Gastroesophageal sphincter (tissue), 4 donors: ENCODE data around the gene DNAH11. TPM values are rescaled to one million over a fixed set of nuclear protein-coding genes. Genes with fewer than 3 reads are reported as not detected.

ENCODE experiments used
- ATAC-seq: fragments of 150-250 bp; one replicate; pipeline ENCODE4 v1.9.1; 2016; ENCODE audit warnings: mild to moderate bottlenecking, moderate library complexity
- H3K27ac ChIP-seq, 4 donors: fragments of 200-600 bp; sonication (generic) in 3 of 4; 1 replicate in 3 of 4; 2 replicates in 1 of 4; pipeline ENCODE4 v1.5.1; 2016 to 2019
- H3K27me3 ChIP-seq: fragments of 200-600 bp; sonication (generic); one replicate; pipeline ENCODE4 v1.5.1; 2019
- H3K36me3 ChIP-seq, 2 donors: fragments of 200-600 bp; sonication (generic); one replicate each; pipeline ENCODE4 v1.5.1; 2019; ENCODE audit warnings: control low read depth in 1 of 2
- H3K4me1 ChIP-seq, 3 donors: fragments of 200-600 bp; sonication (generic); 1 replicate in 2 of 3; 2 replicates in 1 of 3; pipeline ENCODE4 v1.5.1; 2016 to 2019; ENCODE audit warnings: control low read depth in 2 of 3
- H3K4me3 ChIP-seq, 2 donors: fragments of 200-600 bp; sonication (generic); one replicate each; pipeline ENCODE4 v1.5.1; 2019; ENCODE audit warnings: mild to moderate bottlenecking in 1 of 2, moderate library complexity in 1 of 2
- H3K9me3 ChIP-seq, 3 donors: fragments of 200-600 bp; sonication (generic); one replicate each; pipeline ENCODE4 v1.5.1; 2017 to 2019; ENCODE audit warnings: control low read depth in 2 of 3
- EP300 ChIP-seq: sonication (generic); formaldehyde crosslinking; IDR thresholded peaks from one replicate; pipeline ENCODE4 v1.6.1; 2017; ENCODE audit warnings: antibody characterized with exemption, mild to moderate bottlenecking
- POLR2A ChIP-seq, 2 donors: fragments of 450-650 bp; IDR thresholded peaks; one replicate each; pipeline ENCODE4 v1.6.1; 2017; ENCODE audit warnings: antibody characterized with exemption in 2 of 2, mild to moderate bottlenecking in 2 of 2, moderate library complexity in 1 of 2
- POLR2AphosphoS5 ChIP-seq: sonication (generic); formaldehyde crosslinking; IDR thresholded peaks from one replicate; pipeline ENCODE4 v1.6.1; 2017; ENCODE audit warnings: antibody characterized with exemption
- WGBS, 2 donors: methylation state at CpG; one replicate each; pipeline ENCODE4 v1.1.5; 2018; ENCODE audit warnings: low coverage in 1 of 2; 5-methylcytosine and 5-hydroxymethylcytosine counted together
- total RNA-seq, 4 donors: library from RNA; depleted of rRNA; stranded (reverse); fragments of >200 nt; gene quantifications; one replicate each; pipeline ENCODE4 v1.1.0, GENCODE V29; 2016
- TF ChIP-seq, protein P1 (sequence below), 4 experiments: fragments of 200-600 bp in 2 of 4; fragments of 450-650 bp in 2 of 4; sonication (generic) in 1 of 4; IDR thresholded peaks; one replicate each; pipeline ENCODE4 v1.5.1; 2017 to 2019; ENCODE audit warnings: antibody characterized with exemption in 4 of 4, mild to moderate bottlenecking in 2 of 4, moderate library complexity in 2 of 4

The DNAH11 gene
- total RNA-seq, 4 donors from 2014 or later = 6.9 to 31.8 (median 10.4) TPM

DNA sequence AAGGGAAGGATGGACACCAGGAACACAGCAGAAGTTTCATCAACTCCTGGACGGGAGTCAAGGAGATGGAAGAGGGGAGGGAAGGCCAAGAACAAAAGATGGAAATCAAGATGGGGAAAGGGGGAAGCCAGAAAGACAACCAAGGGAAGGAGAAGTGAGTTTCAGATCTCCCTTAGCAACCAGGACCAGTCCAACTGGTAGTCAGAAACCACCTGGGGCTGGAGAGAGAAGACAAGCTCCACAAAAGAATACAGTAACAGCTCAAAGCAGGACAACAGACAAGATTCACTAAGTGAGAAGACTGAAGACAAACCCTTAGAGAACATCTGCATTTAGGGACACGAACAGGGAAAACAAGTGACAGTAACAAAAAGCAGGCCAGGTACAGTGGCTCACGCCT, 372.3 kb downstream of the DNAH11 start:
- Histone ChIP-seq H3K9me3 (peaks cover 0 to 1% (median 0%) of the 10 kb centered on the region in 3 donors), H3K4me1 (peaks cover 5 to 26% (median 6%) of the 10 kb centered on the region in 3 donors), H3K27me3 (no peaks in the 10 kb centered on the region), H3K4me3 (no peak overlapping the region), H3K27ac (no peak overlapping the region), H3K36me3 (peaks cover 0 to 24% of the 10 kb centered on the region in 2 donors)
- TF ChIP-seq POLR2A (IDR thresholded peaks at IDR 0.05) (no peak), EP300 (no peak), POLR2AphosphoS5 (no peak)
- TF ChIP-seq, protein P1, sequence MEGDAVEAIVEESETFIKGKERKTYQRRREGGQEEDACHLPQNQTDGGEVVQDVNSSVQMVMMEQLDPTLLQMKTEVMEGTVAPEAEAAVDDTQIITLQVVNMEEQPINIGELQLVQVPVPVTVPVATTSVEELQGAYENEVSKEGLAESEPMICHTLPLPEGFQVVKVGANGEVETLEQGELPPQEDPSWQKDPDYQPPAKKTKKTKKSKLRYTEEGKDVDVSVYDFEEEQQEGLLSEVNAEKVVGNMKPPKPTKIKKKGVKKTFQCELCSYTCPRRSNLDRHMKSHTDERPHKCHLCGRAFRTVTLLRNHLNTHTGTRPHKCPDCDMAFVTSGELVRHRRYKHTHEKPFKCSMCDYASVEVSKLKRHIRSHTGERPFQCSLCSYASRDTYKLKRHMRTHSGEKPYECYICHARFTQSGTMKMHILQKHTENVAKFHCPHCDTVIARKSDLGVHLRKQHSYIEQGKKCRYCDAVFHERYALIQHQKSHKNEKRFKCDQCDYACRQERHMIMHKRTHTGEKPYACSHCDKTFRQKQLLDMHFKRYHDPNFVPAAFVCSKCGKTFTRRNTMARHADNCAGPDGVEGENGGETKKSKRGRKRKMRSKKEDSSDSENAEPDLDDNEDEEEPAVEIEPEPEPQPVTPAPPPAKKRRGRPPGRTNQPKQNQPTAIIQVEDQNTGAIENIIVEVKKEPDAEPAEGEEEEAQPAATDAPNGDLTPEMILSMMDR (IDR thresholded peaks at IDR 0.05) = no peak
- no peak for ATAC-seq
- 73 to 100% methylated on average over 2 to 3 of the region's 3 CpGs for WGBS, 2 donors

DNA sequence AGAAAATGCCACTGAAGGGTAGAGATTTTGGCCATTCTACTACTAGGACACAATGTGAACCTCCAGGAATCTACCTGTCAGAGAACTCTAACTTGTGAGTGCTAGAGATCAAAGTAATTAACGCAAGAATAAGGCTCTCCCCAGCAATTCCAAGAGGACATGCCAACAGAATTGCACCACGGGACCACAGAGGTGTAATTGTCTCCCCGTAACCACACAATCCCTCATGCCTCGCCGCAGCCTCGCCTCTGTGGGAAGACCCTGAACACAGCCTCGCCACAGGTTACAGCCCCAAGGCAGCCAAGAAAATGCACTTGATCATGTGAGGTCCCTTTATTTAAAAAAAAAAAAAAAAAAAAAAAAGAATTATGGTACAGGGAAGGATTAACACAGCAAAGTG, 373.3 kb downstream of the DNAH11 start:
- peaks cover 5 to 20% (median 6%) of the 10 kb centered on the region in 3 donors for H3K4me1 ChIP-seq

DNA sequence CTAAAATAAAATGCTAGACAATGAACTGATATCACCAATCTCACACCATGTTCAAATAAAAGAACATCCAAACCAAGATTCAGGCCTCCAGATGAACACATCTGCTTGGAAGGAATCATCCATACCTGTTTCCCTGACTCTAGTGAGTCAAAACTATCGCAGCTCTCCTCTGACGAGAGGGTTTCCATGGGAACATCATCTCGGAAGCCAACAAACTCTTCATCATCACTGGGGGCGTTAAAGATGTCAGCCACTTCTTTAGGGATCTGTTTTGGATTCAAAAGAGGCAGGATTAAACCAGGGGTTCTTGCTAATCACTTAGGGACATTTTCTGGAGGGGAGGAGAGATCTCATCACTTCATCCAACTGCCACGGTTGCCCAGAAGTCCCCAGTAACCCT, 373.8 kb downstream of the DNAH11 start:
- H3K27ac ChIP-seq = no peak overlapping the region
- no peak overlapping the region for H3K4me3 ChIP-seq
- WGBS, 2 donors = 18 to 65% methylated on average over 3 to 5 of the region's 5 CpGs
- H3K9me3 ChIP-seq = peaks cover 0 to 1% (median 0%) of the 10 kb centered on the region in 3 donors
- H3K27me3 ChIP-seq = no peaks in the 10 kb centered on the region
- no peak for ATAC-seq
- H3K36me3 ChIP-seq = peaks cover 0 to 24% of the 10 kb centered on the region in 2 donors
- H3K4me1 ChIP-seq = peaks cover 5 to 20% (median 6%) of the 10 kb centered on the region in 3 donors
- TF ChIP-seq POLR2A (IDR thresholded peaks at IDR 0.05) (no peak), POLR2AphosphoS5 (no peak), EP300 (no peak)
- TF ChIP-seq, protein P1 (IDR thresholded peaks at IDR 0.05) = no peak

More for the DNA sequence above, 373.3 kb downstream of the DNAH11 start:
- WGBS, 2 donors = 100% methylated on average over 1 to 2 of the region's 7 CpGs
- H3K27me3 ChIP-seq = no peaks in the 10 kb centered on the region
- no peak for ATAC-seq
- peaks cover 0 to 24% of the 10 kb centered on the region in 2 donors for H3K36me3 ChIP-seq
- H3K27ac ChIP-seq = no peak overlapping the region
- no peak overlapping the region for H3K4me3 ChIP-seq
- H3K9me3 ChIP-seq = peaks cover 0 to 1% (median 0%) of the 10 kb centered on the region in 3 donors
- no peak for TF ChIP-seq POLR2AphosphoS5
- TF ChIP-seq EP300 = no peak
- no peak for TF ChIP-seq POLR2A (IDR thresholded peaks at IDR 0.05)

DNA sequence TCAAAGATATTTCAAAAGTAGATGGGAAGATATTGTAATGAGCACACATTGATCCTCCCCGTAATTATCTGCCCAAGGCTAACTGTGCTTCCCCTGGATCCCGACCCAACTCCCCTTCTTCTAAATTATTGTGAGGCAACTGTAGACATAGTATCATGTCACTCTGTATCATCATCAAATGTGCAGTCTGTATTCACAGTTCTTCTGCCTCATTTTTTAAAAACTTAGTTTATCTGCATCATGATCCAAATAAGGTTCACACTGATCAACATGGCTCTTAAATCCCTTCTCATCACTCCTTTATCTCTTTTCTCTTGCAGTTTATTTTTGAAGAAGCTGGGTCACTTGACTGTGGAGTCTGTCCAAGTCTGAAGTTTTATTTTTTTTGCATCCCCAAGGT, 375.4 kb downstream of the DNAH11 start:
- H3K27me3 ChIP-seq = no peaks in the 10 kb centered on the region
- no peak overlapping the region for H3K27ac ChIP-seq
- peaks cover 0 to 1% (median 0%) of the 10 kb centered on the region in 3 donors for H3K9me3 ChIP-seq
- ATAC-seq = no peak
- peaks cover 0 to 24% of the 10 kb centered on the region in 2 donors for H3K36me3 ChIP-seq
- WGBS, 2 donors = 76 to 95% methylated on average over 2 of the region's 2 CpGs
- H3K4me1 ChIP-seq = peaks cover 0 to 8% (median 4%) of the 10 kb centered on the region in 3 donors
- TF ChIP-seq, protein P1 (IDR thresholded peaks at IDR 0.05) = no peak
- no peak for TF ChIP-seq EP300
- TF ChIP-seq POLR2A (IDR thresholded peaks at IDR 0.05) = no peak
- no peak for TF ChIP-seq POLR2AphosphoS5
- no peak overlapping the region for H3K4me3 ChIP-seq

DNA sequence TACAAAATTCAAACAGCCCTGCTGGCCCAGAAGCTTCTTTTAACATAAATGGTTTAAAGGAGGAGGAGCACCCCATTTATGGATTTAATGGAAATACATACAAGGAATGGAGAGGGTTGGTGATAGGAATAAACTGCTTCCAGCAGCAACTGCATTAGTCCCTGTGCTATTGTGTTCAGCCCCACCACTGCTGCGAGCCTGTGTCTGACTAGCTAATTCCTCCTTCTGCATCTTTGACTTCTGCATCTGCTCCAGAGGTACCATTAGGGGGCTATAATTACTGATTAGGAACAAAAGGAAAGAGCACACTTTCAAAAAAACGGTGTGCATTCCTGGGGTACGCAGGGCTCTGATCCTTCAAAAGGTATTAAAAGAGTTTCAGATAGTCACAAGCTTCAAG, 378.1 kb downstream of the DNAH11 start:
- Histone ChIP-seq H3K27ac (no peak overlapping the region), H3K36me3 (peaks cover 0 to 2% of the 10 kb centered on the region in 2 donors), H3K27me3 (no peaks in the 10 kb centered on the region), H3K4me3 (no peak overlapping the region), H3K4me1 (peaks cover 0 to 8% (median 4%) of the 10 kb centered on the region in 3 donors), H3K9me3 (peaks cover 0 to under 1% (median 0%) of the 10 kb centered on the region in 3 donors)
- WGBS, 2 donors = 50 to 63% methylated on average over 2 to 3 of the region's 3 CpGs
- ATAC-seq = no peak
- TF ChIP-seq EP300 (no peak), POLR2A (IDR thresholded peaks at IDR 0.05) (no peak), POLR2AphosphoS5 (no peak)
- TF ChIP-seq, protein P1 (IDR thresholded peaks at IDR 0.05) = no peak
